Measurements from ENCODE around the gene MAP3K4.

MAP3K4 gene

DNA sequence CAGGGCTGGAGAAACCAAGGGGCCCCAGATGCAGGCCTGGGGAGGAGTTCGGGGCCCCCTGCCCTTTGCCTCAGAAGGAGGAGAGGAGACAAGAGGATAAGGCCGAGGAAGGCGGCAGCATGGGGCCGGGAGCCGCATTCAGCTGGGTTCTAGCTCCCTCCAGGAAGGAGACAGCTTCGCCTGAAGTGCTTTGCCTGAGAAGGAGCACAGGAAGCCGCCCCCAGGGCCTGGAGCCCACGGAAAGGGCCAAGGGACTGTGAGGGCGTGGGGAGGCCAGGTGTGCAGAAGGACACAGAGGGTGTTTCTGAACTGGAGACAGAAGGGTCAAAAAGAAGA, 160.9 kb downstream of the MAP3K4 start:
- no peak for DNase-seq

DNA sequence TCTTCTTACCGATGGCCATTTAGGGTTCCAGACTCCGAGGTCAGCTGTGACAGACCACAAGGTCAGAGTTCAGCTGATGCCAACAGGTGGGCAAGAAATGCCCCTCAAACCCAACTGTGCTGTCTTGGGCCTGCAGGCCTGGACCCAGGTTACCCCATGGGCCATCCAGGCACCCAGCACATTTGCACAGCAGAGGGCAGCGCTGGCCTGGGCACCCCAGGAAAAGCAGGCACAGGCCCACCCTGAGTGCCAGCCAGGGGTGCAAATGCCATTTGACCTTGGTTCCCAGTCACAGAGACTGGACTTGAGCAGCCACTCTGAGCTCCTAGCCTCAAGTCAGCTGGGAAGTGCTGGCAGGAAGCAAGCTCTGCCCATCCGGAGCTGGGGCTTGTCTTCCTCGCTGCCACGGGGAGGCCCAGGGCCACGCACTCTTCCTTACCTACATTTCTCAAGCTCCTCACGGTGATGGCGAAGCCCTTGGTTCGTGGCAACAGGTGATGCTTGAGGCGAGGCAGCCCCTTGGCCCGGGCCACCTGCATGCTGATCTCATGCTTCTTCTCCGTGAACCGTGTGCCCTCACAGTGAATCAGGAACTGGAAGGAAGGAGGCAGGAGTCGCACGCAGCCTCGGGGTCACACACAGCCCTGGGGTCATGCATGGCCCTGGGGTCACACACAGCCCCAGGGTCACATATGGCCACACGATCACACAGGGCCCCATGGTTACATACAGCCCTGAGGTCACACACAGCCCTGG, 161.5 kb downstream of the MAP3K4 start:
- DNase-seq: no peak

DNA sequence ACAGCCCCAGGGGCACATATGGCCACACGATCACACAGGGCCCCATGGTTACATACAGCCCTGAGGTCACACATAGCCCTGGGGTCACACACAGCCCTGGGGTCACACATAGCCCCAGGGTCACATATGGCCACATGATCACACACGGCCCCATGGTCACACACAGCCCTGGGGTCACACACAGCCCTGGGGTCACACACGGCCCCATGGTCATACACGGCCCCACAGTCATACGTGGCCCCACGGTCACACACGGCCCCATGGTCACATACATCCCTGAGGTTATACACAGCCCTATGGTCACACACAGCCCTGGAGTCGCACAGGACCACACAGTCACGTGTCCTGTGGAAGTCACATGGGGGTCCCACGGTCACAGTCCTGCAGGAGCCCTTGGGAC, 162.2 kb downstream of the MAP3K4 start:
- no peak for DNase-seq

DNA sequence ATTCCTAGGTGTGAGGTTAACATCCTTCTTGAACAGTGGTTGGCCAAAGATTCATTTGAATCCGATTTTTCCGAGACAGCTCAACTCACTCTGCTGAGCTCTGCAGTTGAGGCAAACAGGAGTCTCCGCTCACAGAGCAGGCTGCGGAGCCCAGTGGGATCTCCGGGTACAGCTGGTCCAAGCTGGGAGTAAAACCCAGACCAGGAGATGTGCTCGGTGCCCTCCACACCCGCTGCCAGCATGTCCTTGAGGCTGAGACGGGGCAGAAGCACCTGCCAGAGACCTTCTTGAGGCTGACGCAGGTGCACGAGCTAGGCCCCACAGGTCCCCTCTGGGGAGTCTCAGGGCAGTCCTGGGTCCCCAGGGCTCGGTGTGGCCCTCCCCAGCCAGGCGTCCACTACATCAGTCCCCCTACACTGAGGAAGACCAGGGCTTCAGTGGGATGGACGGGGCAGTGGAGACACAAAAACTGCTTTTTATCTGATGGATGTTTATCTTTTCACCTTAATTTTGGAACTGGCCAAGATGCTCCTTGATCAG, 163.3 kb downstream of the MAP3K4 start:
- no peak for DNase-seq

DNA sequence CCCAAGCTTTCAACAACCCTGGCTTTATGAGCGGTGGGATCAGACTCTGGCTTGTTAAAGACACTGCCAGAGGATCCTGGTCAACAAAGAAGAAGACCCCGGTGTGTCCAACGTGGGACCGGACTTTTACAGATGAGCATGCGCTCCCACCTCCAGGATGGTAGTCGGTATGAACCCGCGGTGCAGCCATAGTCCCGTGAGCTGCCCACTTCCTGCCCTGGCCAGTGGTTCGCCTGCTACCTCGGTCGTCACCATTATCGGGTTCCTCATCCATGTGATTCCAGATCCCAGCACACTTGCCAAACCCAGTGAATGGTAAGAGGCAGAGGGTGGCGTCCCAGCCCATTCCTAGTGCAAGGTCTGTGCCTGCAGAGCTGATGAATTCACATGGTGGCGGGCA, 169.6 kb downstream of the MAP3K4 start:
- no peak for DNase-seq

DNA sequence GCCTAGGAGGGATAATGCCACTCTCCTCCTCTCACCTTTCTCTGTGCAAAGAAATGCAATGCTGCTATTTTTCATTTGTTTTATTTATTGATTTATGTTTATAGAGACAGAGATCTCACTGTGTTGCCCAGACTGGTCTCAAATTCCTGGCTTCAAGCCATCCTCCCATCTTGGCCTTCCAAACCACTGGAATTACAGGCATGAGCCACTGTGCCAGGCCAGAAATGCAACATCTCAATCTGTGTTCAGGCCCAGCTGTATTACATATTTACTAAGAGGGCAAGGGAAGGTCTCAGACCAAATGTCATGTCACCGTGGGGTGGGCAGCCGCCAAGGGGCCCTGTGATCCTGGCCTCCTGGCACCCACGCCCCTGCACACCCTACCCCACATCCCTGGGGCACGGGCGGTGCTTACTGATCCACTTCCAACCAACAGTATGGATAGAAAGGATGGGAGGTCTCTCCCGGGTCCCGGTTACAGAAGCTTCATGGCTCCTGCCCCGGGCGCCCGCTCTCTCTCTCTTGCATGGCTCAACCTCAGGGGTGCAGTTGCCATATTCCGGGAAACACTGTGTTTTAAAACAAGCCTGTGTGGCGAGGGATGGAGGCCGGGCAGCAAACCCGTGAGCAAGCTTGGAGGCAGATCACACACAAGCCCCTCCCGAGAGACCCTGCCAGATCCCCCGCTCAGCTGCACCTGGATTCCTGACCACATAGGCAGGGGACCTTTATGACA, 170.5 kb downstream of the MAP3K4 start:
- DNase-seq: no peak

DNA sequence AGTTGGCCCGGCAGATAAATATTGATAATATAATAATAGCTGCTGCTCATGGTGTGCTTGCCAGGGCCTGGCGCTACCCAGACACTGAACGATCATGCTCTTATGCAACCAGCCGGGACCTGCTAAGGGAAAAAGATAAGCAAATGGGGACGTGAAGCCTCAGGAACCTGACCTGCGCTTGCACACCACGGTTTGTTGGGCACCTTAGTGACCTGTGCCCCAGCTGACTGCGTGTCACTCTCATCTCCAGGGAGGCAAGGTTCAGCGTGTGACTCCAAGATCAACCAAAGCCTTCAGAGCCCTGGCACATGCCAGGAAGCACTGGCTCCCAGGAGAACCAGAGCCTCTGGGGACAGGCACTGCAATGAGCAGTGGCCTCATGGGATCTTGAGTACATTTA, 171.2 kb downstream of the MAP3K4 start:
- DNase-seq: no peak

DNA sequence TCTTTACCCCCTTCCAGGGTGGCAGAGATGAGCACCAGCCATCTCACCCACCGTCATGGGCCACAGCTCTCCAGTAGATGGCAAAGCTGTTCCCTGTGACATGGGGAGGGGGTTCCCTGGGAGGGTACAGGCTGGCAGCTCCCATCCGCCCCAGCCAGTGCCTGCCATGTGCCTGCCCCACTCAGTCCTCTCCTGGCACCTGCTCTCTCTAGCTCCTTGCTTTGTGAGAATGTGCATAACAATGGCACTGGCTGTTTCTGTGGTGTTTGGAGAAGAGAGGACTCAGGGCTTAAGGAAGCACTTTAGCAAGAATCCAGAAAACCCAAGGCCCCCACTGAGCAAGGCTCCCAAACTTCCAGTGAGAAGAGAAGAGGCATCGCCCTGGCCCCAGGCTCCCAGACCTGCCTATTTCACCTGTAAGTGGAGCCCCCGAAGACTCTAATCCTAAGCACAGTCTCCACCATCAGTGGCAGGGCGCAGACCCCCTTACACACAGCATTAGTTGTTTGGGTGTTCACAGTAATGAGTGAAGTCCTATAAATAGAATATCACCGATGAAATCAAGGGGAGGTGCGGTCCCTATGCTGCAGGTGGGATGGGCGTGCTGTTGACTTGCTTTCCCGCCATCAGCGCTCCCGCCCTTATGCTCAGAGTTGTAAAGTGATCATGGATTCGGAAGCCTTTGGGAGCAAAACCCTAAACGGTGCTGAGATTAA, 172.1 kb downstream of the MAP3K4 start:
- DNase-seq: no peak

DNA sequence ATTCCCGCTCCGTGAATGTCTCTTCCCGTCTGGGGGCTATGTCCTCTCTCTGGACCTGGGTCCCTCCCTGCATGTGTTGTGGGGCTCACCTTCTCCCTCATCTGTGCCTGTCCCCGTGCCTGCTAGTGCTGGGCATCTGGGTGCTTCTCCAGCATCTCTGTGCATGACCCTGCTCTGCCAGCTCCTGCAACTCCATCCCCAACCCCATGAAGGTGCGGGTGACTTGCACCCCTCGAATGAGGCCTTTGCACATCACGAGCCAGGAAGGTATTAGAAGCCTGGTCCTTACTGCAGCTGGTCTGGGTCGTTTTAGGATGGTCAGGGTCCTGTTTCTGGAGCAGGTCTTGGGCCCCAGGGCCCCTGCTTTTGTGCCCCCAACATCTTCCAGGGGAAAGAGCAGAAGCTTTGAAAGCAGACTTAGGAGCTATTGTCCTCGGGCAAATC, 172.6 kb downstream of the MAP3K4 start:
- no peak for DNase-seq

DNA sequence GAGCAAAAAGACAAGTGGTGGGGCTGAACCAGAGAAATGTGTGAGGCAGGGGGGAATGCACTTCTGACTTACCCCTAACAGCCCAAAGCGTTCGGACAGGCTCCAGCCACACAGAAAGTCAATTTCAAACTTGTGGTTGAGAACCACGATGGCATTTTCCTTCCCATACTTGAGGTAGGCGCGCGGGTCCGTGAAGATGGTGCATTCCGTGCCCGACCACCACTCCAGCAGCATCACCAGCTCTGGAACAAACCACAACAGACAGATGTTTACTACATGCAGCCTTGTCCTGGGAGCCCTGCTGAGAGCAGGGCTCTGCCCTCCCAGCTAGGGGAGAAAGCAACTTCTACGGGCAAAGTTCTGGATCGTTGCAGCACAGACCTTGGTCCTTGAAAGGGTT, 174.6 kb downstream of the MAP3K4 start:
- DNase-seq: no peak

DNA sequence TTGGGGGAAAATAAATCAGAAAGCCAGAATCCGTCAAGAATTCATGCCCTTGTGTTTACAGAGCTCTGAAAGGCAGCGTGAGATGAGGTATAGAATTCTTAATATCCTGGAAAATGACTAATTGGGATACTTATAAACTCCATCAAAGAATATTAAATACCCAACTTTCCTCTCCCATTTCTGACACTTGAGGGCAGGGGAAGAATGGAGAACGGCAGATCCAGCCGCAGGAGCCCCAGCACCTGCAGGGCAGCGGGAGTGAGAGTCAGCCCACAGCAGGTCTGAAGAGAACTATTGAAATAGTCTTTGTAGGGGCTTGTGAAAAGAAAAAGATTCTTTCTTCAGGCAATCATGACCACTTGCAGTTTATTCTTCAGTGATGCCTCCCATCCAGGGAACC, 175.1 kb downstream of the MAP3K4 start:
- no peak for DNase-seq
